Fibroblast of skin of left quadriceps (primary cell): ENCODE measurements around the gene GBX2.

Source experiments
- DNase-seq, 2 experiments: peaks; one replicate each; pipeline ENCODE4 v3.0.0-alpha.2; 2013; ENCODE audit warnings: low read depth in 2 of 2

The GBX2 gene

GRCh38 chr2:236167297-236168109 is 683 bp downstream of the GBX2 start:
- DNase-seq: no peak

DNA sequence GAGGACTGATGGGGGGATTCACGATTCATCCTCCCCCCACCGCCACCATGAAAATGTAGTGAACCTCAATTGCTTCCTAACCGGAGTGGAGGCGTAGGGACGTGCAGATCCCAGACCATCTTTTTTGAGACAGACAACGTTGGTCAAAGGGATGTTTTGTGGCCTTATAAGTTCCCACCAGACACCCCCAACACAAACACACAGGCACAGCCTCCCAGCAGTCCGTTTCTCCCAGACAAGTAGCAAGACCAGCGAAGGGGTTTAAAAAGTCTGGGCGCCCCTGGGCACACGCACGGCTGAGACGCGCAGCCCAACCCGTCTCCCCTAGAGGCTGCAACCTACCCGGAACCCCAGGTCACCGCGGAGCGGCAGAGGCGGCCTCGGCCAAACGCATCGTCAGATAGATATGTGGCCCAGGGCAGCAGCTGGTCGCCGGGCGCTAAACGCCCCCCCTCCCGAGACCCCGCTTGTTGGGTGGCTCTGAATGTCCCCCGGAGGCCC is 1.3 kb downstream of the GBX2 start:
- no peak for DNase-seq

- DNase-seq: no peak
Measured at GRCh38 chr2:236165842-236166795, 2.1 kb downstream of the GBX2 start.

DNA sequence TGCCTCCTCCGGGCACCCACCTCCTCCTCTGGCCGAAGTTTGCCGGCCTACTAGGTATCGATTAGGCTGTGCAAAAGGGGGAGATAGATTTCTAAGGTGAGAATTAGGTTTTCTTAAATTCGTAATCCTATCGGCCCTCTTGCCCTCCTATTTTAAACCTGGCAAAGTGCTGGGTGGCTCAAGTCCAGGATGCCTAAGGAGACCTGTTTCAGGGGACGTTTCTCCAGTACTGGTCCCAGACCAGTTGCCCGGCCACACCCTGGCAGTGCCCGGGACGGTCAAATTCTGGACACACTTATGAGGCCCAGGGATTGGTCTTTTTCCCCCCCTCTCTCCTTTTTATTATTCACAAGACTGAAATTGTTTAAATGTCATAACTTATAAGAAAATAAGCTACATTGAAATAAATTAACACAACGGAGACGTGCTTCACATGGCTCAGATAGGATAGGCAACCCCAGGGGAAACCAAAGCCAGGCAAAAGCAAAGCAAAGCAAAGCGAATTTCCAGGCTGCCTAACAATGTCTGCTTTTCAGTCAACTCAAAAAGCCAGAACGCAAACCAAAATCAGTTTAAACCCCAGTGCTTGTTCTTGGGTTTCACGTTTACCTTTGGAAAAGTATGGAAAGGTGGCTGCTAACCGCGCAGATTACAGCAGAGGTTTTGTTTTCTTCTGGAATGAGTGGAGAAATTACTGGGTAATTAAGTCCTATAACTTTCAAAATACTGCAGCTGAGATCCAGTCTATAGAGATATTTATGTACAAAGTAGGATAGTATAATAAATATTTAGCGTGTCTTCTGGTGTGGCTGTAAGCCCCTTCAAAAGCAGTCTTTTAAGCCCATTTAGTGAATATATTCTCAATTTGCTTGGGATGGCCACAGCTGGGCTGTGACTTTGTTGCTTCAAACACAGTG is 3.0 kb downstream of the GBX2 start:
- DNase-seq: no peak

DNA sequence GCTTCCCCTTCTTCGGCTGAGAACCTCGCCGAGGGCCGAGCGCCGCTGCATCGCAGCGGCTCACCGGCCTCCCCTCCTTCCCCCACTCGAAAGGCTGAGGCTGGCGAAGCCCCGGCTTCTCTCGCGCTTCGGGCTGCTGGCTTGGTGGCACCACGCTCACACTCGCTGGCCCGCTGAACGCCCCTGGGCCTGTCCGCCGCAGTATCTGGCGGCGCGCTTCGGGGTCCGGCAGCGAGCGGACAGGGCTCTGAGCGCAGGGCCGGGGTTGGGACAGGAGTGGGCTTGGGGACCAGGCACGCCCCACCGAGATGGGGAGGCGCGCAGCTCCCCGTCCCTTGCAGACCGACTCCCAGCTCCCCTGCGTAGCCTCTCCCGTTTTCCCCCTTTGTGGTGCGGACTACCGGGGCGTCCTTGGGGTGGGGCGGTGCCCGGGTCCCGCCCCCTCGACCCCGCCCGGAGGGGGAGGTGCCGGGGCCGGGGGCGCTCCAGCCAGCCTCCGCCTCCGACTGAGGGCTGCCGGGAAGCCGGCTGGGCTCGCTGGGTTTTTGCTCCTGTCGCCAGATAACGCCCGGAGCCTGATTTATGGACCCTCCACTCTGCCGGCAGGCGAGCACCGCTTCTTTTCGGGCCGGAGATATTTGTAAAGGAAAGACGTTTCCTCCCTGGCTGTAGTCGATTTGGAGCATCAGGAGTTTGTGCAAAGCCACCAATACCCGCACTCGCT is 3.8 kb downstream of the GBX2 start:
- DNase-seq: no peak

DNA sequence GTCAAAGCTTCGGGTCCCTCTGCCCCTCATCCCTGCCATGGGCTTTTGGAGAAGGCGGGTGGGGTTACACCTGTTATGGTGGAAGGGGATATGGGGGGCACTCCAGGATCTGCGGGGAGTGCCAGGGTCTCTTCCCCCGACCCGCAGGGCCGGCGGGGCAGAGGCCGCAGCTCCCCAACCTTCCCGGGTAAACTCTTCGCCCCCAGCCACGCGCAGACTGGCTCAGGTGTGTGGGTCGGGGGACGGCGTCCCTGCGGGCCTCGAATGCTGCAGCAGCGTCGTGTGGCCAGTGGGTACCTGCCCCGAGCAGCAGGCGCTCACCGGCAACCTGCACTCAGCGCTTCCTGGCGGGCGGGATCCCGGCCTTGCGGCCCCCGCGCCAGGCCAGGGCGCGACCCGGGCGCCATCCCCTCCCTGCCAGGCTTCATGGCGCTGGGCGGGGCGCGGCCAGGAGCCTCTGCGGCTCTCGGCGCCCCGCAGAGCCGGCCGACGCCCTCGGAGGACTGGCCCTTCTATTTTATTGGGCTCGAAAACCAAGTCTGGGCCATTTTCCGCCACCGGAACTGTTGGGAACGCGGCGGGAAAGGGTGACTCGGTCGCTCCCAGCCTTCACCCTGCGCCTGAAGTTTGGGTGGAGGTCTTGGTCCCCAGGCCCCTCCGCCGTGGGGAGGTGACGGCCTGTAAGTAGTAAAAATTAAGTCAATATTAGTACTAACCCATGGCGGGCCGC is 4.5 kb downstream of the GBX2 start:
- DNase-seq: no peak

DNA sequence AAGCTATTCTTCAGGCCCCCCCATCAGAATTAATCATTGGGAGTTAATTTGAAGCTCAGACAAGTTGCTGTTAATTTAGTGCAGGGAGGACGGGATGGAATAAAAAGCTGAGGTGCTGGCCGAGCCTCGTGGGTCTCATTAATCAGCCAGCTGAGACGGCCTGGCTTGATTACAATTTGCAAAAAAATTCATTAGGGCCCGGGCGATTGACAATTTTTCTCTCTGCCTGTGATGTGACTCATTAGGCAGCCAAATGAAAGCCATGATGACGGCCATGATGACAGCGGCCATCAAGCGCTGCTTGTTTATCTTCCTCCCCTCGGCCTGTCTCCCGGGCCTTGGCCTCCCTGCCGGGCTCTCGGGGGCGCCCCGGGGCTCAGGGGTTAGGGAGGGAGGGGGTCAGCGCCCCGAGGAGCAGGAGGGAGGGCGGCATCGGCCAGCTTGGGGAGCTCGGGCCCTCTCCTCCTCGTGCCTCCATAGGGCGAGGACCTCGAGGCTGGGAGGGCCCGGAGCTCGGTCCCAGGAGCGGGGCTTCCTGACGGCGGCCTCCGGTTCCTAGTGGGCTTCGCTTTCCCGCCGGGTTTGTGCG is 5.2 kb downstream of the GBX2 start:
- DNase-seq: no peak

DNA sequence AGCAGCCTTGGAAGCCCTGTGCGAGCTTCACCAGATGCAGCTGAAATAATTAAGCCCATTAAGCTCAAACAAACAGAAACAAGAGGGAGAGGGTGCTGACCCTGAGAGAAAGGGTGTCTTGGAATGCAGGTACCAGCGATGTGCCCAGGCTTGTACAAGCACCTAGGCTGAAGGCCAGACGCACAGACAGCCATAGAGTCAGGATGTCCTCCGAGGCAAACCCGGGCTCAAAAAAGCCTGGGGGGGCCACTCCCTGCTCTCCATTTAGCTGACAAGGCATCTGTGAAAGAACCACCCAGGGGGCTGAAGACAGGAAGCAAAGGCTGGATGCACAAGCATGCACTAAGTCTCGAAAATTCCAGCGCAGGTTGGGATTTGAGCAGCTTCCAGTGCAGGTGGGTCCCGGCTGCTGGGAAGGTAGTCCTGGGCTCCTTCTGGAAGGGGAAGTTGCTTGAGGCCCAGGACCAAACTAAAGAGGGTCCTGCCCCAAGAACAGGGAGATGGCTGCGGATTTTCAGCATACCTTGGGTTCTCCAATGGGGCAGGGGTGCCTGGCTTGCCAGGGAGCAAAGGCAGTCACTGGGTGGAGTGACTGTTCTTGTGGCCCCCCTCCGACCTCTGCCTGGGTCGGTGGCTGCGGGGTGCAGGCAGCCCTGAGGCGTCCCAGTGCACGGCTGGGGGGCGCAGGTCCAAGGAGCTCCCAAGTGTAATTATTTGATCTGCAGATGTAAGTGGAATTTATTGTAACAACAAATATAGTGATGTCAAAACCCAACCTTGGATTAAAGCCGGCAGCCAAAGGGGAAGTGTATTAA is 5.9 kb downstream of the GBX2 start:
- no peak for DNase-seq

- no peak for DNase-seq
Measured at GRCh38 chr2:236161531-236161930, 6.7 kb downstream of the GBX2 start.

DNA sequence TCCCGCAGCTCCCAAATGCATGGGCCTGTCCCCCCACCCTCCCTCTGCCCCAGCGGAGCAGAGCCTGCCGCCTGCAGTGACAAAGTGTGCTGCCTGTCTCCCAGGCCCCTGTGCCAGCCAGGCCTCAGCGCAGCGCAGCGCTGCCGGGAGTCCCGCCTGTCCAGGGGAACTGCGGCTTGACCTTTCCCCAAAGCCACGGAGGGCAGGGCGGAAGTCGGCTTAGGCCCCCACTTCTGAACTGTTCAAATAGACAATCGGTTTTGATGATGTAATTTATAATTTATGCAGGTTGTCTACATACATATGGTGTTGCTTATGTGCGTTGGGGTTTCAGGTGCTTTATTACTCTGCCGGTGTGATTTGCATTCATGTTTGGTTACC is 7.1 kb downstream of the GBX2 start:
- no peak for DNase-seq

GRCh38 chr2:236160366-236161081 is 7.7 kb downstream of the GBX2 start:
- no peak for DNase-seq

DNA sequence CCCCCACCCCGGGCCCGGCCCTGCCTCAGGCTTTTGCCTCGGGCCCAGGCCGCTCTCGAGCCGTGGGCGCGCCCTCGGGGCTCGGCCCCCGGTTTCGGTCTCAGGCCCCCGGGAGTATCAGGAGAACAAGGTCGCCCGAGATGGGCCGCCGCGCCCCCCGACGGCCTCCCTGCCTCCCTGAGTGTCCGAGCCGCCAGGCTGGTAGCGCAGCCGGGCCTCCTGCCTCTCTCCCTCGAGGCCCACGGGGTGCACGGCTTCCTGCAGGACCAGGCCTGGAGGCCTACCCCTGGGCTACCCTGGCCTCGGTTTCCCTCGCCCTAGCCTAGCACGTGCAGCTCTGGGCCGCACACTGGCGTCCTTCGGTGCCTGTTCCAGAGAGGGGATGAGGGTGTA is 8.4 kb downstream of the GBX2 start:
- DNase-seq: no peak

GRCh38 chr2:236158969-236159777 is 9.0 kb downstream of the GBX2 start:
- DNase-seq: no peak

GRCh38 chr2:236157815-236158498 is 10.2 kb downstream of the GBX2 start:
- no peak for DNase-seq

DNA sequence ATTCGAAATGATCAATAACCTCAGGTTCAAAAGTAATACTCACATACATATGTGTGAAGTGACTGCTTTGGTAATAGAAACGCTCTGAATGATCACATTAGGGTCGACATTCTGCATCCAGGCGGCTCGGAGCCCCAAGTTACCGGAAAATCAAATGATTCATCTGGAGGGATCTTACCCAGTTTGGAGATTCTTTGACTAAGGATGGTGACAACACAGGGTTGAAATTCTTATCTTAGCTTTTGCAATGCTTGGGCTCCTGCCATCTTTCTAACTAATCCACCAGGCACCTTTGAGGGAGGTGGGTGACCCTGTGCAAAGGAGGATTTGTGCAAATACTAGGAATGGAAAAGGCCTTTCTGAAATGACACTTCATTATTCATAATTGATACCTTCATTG is 10.8 kb downstream of the GBX2 start:
- DNase-seq: no peak

GRCh38 chr2:236156860-236157194 is 11.4 kb downstream of the GBX2 start:
- no peak for DNase-seq
